Endometrial microvascular endothelial cells (primary cell): ENCODE results near the gene SIK3. TPM values are rescaled to one million over a fixed set of nuclear protein-coding genes. Genes with fewer than 3 reads are reported as not detected.
"Not testable (repeated sequence)": the region's sequence is repeated elsewhere in the genome, so short reads cannot be mapped to it uniquely, and the experiment has no call there.

Source experiments
- in situ Hi-C: cut with HindIII; loops from 2 replicates; pipeline ENCODE4 v1.10.0; 2017; ENCODE audit warnings: low sequenced_read_pairs, low pct_unique_long_range_greater_than_20kb; ENCODE audit errors: inconsistent ontology term
- total RNA-seq: library from RNA; depleted of rRNA; stranded (reverse); fragments of >200 nt; gene quantifications from one replicate; pipeline ENCODE4 v1.2.3, GENCODE V29; 2015; ENCODE audit errors: inconsistent ontology term

SIK3 gene
- total RNA-seq, 1 donor from 2014 or later, result 7.9 TPM

- in situ Hi-C loops, result no loop called here
These were observed 289.7 kb downstream of the SIK3 start for GRCh38 chr11:116808262-116809175.

GRCh38 chr11:116807601-116808261 is 290.5 kb downstream of the SIK3 start:
- in situ Hi-C loops, result no loop called here

GRCh38 chr11:116804001-116804400 is 294.2 kb downstream of the SIK3 start:
- in situ Hi-C loops, result no loop called here

GRCh38 chr11:116801662-116802061 is 296.6 kb downstream of the SIK3 start:
- in situ Hi-C loops, result not testable (repeated sequence)

GRCh38 chr11:116800610-116801009 is 297.6 kb downstream of the SIK3 start:
- in situ Hi-C loops, result no loop called here

GRCh38 chr11:116798368-116798767 is 299.9 kb downstream of the SIK3 start:
- in situ Hi-C loops, result no loop called here

GRCh38 chr11:116797816-116798215 is 300.4 kb downstream of the SIK3 start:
- in situ Hi-C loops, result no loop called here

- in situ Hi-C loops, result no loop called here
These were observed 301.7 kb downstream of the SIK3 start for GRCh38 chr11:116796548-116796947.

GRCh38 chr11:116794851-116795250 is 303.4 kb downstream of the SIK3 start:
- in situ Hi-C loops, result no loop called here

GRCh38 chr11:116793772-116794097 is 304.5 kb downstream of the SIK3 start:
- in situ Hi-C loops, result no loop called here

Other genes with a start within 250 kb of the SIK3 start
- 123 TPM for gene PAFAH1B2, start 45.9 kb upstream of the SIK3 start, total RNA-seq
- gene SIDT2, start 80.3 kb upstream of the SIK3 start, total RNA-seq, result 17.9 TPM
- gene TAGLN, start 100.9 kb upstream of the SIK3 start, total RNA-seq, result 110 TPM
- 63.4 TPM for gene PCSK7, start 133.6 kb upstream of the SIK3 start, total RNA-seq
- gene RNF214, start 134.2 kb upstream of the SIK3 start, total RNA-seq, result 15.1 TPM
- 1.5 TPM for gene BACE1-AS, start 192.9 kb upstream of the SIK3 start, total RNA-seq
- 17.2 TPM for gene BACE1, start 217.8 kb upstream of the SIK3 start, total RNA-seq
- gene CEP164, start 229.4 kb upstream of the SIK3 start, total RNA-seq, result 31.1 TPM